Liver (tissue), 3 donors: ENCODE data around the gene SKIL.

Source experiments
- EGR1 ChIP-seq, 2 donors: IDR thresholded peaks; 2 replicates each; pipeline ENCODE4 v1.6.1; 2016 to 2018; ENCODE audit warnings: antibody characterized with exemption in 2 of 2, low read depth in 2 of 2
- GABPA ChIP-seq, 2 donors: IDR thresholded peaks in 1 of 2; conservative IDR thresholded peaks in 1 of 2; 2 replicates each; pipeline ENCODE4 v1.6.1; 2016; ENCODE audit warnings: antibody characterized with exemption in 2 of 2, mild to moderate bottlenecking in 1 of 2, moderate library complexity in 1 of 2
- HNF4A ChIP-seq, 2 donors: conservative IDR thresholded peaks; 2 replicates each; pipeline ENCODE4 v1.6.1; 2016; ENCODE audit warnings: antibody characterized with exemption in 2 of 2, mild to moderate bottlenecking in 2 of 2
- RAD21 ChIP-seq, 2 donors: IDR thresholded peaks; 2 replicates each; pipeline ENCODE4 v1.6.1; 2016; ENCODE audit warnings: antibody characterized with exemption in 2 of 2, mild to moderate bottlenecking in 2 of 2
- RXRA ChIP-seq, 2 donors: IDR thresholded peaks; 2 replicates each; pipeline ENCODE4 v1.6.1; 2017 to 2018; ENCODE audit warnings: antibody characterized with exemption in 2 of 2, mild to moderate bottlenecking in 1 of 2
- SP1 ChIP-seq: IDR thresholded peaks from 2 replicates; pipeline ENCODE4 v1.6.1; 2018; ENCODE audit warnings: antibody characterized with exemption, mild to moderate bottlenecking
- TAF1 ChIP-seq: conservative IDR thresholded peaks from 2 replicates; pipeline ENCODE4 v1.6.1; 2016; ENCODE audit warnings: antibody characterized with exemption, mild to moderate bottlenecking
- YY1 ChIP-seq: IDR thresholded peaks from 2 replicates; pipeline ENCODE4 v1.6.1; 2016; ENCODE audit warnings: antibody characterized with exemption, mild to moderate bottlenecking
- TF ChIP-seq, protein P1 (sequence below): fragments of 150-350 bp; IDR thresholded peaks from 2 replicates; pipeline ENCODE4 v1.5.1; 2017; ENCODE audit warnings: improper control_type of control experiment, low read depth, low read length; ENCODE audit not compliant: missing input control
- TF ChIP-seq, protein P2 (sequence below): IDR thresholded peaks from 2 replicates; pipeline ENCODE4 v1.6.1; 2016; ENCODE audit warnings: antibody characterized with exemption
- TF ChIP-seq, protein P3 (sequence below): IDR thresholded peaks from 2 replicates; pipeline ENCODE4 v1.6.1; 2016; ENCODE audit warnings: antibody characterized with exemption, mild to moderate bottlenecking
- TF ChIP-seq, protein P4 (sequence below): IDR thresholded peaks from 2 replicates; pipeline ENCODE4 v1.6.1; 2016; ENCODE audit warnings: antibody characterized with exemption
- donor health status: healthy.
- donor health status: healthy.

DNA sequence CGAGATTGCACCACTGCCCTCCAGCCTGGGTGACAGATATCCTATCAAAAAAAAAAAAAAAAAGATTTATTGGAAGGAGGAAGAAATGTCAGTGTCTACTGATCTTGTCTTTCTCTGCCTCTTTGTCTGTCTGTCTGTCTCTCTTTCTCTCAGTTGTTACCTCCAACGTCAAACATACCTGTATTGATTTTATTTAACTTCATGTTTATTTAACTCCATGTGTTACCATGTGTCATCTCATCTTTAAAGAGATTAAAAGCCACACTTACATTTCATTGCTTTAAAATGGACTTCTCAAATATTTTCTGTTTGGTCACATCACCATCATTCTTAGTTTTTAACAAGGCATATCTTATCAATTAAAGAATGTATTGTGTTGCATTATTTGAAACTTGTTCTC is 70.6 kb downstream of the SKIL start:
- TF ChIP-seq GABPA (IDR thresholded peaks at IDR 0.05 in 1 of 2, conservative IDR thresholded peaks at IDR 0.05 in 1 of 2) (no peak), TAF1 (no peak), HNF4A (conservative IDR thresholded peaks at IDR 0.05) (no peak), SP1 (no peak), RAD21 (IDR thresholded peaks at IDR 0.05) (no peak), RXRA (IDR thresholded peaks at IDR 0.05) (no peak), EGR1 (IDR thresholded peaks at IDR 0.05; ENCODE audit: low read depth in 2 of 2) (no peak), YY1 (no peak)
- TF ChIP-seq, protein P1, sequence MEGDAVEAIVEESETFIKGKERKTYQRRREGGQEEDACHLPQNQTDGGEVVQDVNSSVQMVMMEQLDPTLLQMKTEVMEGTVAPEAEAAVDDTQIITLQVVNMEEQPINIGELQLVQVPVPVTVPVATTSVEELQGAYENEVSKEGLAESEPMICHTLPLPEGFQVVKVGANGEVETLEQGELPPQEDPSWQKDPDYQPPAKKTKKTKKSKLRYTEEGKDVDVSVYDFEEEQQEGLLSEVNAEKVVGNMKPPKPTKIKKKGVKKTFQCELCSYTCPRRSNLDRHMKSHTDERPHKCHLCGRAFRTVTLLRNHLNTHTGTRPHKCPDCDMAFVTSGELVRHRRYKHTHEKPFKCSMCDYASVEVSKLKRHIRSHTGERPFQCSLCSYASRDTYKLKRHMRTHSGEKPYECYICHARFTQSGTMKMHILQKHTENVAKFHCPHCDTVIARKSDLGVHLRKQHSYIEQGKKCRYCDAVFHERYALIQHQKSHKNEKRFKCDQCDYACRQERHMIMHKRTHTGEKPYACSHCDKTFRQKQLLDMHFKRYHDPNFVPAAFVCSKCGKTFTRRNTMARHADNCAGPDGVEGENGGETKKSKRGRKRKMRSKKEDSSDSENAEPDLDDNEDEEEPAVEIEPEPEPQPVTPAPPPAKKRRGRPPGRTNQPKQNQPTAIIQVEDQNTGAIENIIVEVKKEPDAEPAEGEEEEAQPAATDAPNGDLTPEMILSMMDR: no peak
- TF ChIP-seq, protein P2, sequence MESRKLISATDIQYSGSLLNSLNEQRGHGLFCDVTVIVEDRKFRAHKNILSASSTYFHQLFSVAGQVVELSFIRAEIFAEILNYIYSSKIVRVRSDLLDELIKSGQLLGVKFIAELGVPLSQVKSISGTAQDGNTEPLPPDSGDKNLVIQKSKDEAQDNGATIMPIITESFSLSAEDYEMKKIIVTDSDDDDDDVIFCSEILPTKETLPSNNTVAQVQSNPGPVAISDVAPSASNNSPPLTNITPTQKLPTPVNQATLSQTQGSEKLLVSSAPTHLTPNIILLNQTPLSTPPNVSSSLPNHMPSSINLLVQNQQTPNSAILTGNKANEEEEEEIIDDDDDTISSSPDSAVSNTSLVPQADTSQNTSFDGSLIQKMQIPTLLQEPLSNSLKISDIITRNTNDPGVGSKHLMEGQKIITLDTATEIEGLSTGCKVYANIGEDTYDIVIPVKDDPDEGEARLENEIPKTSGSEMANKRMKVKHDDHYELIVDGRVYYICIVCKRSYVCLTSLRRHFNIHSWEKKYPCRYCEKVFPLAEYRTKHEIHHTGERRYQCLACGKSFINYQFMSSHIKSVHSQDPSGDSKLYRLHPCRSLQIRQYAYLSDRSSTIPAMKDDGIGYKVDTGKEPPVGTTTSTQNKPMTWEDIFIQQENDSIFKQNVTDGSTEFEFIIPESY: no peak
- TF ChIP-seq, protein P3, sequence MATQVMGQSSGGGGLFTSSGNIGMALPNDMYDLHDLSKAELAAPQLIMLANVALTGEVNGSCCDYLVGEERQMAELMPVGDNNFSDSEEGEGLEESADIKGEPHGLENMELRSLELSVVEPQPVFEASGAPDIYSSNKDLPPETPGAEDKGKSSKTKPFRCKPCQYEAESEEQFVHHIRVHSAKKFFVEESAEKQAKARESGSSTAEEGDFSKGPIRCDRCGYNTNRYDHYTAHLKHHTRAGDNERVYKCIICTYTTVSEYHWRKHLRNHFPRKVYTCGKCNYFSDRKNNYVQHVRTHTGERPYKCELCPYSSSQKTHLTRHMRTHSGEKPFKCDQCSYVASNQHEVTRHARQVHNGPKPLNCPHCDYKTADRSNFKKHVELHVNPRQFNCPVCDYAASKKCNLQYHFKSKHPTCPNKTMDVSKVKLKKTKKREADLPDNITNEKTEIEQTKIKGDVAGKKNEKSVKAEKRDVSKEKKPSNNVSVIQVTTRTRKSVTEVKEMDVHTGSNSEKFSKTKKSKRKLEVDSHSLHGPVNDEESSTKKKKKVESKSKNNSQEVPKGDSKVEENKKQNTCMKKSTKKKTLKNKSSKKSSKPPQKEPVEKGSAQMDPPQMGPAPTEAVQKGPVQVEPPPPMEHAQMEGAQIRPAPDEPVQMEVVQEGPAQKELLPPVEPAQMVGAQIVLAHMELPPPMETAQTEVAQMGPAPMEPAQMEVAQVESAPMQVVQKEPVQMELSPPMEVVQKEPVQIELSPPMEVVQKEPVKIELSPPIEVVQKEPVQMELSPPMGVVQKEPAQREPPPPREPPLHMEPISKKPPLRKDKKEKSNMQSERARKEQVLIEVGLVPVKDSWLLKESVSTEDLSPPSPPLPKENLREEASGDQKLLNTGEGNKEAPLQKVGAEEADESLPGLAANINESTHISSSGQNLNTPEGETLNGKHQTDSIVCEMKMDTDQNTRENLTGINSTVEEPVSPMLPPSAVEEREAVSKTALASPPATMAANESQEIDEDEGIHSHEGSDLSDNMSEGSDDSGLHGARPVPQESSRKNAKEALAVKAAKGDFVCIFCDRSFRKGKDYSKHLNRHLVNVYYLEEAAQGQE: no peak
- TF ChIP-seq, protein P4, sequence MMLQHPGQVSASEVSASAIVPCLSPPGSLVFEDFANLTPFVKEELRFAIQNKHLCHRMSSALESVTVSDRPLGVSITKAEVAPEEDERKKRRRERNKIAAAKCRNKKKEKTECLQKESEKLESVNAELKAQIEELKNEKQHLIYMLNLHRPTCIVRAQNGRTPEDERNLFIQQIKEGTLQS: no peak
